Measurements from ENCODE around the gene MYL12B. TPM values are rescaled to one million over a fixed set of nuclear protein-coding genes. Genes with fewer than 3 reads are reported as not detected.

The MYL12B gene
- polyA plus RNA-seq, 1 experiment, result 787 TPM

DNA sequence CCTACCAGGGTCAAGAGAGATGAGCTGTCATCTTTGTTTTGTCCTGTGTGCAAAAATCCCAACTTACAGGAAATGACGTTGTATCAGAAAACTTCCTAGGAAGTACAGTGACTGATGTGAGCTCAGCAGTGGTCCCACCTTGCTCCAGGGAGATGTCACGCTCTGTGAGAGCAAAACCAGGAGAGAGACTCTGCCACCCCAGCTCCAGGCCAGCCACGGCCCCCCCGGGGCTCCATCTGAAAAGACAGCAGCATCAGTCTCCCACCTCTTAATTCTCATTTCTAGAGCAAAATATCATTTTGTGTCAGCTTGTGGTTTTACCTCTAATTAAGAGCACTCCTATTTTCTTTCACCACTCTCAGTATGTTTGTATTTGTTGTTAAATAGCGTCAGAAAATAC is 57.5 kb downstream of the MYL12B start:
- Histone ChIP-seq H3K27ac (ENCODE audit: low read depth, low read length) (no peak overlapping the region), H3K4me3 (ENCODE audit: low read depth, low read length) (no peak overlapping the region), H3K27me3 (ENCODE audit: control insufficient read depth, insufficient read depth, low read length) (no peaks in the 10 kb centered on the region), H3K9me3 (ENCODE audit: control insufficient read depth, insufficient read depth, low read length) (peaks cover 5% of the 10 kb centered on the region; the same call in 1 of the 2 replicates)
- TF ChIP-seq, protein P1, sequence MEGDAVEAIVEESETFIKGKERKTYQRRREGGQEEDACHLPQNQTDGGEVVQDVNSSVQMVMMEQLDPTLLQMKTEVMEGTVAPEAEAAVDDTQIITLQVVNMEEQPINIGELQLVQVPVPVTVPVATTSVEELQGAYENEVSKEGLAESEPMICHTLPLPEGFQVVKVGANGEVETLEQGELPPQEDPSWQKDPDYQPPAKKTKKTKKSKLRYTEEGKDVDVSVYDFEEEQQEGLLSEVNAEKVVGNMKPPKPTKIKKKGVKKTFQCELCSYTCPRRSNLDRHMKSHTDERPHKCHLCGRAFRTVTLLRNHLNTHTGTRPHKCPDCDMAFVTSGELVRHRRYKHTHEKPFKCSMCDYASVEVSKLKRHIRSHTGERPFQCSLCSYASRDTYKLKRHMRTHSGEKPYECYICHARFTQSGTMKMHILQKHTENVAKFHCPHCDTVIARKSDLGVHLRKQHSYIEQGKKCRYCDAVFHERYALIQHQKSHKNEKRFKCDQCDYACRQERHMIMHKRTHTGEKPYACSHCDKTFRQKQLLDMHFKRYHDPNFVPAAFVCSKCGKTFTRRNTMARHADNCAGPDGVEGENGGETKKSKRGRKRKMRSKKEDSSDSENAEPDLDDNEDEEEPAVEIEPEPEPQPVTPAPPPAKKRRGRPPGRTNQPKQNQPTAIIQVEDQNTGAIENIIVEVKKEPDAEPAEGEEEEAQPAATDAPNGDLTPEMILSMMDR (IDR thresholded peaks at IDR 0.05; ENCODE audit: low read depth, low read length), result no peak
- DNase-seq (ENCODE audit: low read depth, low spot score), result no peak
- POLR2A ChIA-PET, result no interaction called here
- CTCF ChIA-PET, result no interaction called here

DNA sequence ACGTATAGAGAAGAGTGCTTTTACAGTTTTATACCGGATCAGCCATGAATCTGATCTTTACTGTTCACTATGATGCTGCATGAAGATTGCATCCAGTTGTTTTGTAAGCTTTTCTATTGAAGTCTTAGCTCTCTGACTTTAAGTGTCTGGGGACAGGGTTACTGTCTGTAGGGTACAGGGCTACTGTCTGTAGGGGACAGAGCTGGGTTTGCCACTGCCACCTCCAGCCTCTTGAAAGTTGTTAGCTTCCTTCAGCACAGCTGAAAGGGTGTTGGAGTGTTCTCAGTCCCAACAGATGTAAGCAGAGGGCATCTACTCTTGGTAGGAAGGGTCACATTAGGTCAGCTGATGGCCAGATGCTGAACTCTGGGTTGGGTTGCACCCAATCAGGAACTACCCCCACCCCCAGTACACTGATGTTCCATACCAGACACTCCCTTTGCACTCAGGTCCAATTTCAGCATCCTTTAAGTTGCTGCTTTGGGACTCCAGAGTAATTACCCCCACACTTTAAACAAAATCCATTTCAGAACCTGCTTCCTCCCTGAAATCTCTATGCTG is 58.0 kb downstream of the MYL12B start:
- DNase-seq (ENCODE audit: low read depth, low spot score), result no peak
- Histone ChIP-seq H3K9me3 (ENCODE audit: control insufficient read depth, insufficient read depth, low read length) (peaks cover 5% of the 10 kb centered on the region; the same call in 1 of the 2 replicates), H3K27me3 (ENCODE audit: control insufficient read depth, insufficient read depth, low read length) (no peaks in the 10 kb centered on the region), H3K4me3 (ENCODE audit: low read depth, low read length) (no peak overlapping the region), H3K27ac (ENCODE audit: low read depth, low read length) (no peak overlapping the region)
- CTCF ChIA-PET, result no interaction called here
- TF ChIP-seq, protein P1 (IDR thresholded peaks at IDR 0.05; ENCODE audit: low read depth, low read length), result no peak
- POLR2A ChIA-PET, result no interaction called here

DNA sequence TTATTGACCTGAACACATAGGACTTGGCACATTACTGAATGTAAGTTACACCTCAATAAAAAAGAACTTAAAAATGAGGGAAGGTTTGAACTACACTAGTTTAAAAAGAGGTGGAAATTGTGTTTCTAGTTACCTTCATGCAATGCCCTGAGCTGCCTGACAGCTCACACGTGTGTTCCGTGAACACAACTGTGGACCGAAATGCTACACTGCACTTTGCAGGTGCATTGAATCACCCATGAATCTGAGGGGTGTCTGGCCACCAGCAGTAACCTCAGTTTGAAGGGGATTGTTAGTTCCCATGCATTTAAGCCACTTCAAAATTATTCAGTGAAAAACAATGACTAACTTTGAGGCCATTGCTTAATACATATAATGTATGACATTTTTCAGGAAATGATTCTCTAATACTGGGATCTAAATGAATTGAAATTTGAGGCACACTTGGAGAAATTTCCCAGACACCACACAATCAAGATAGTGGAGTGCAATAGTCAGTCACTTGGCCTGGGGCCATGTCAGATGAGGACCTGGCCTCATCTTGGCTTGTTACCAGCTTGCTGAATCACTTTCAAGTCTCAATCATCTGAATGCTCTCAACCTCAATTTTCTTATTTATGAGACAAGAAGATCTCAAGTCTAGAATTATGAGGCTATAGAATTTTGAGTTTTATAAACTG is 59.3 kb downstream of the MYL12B start:
- ChIA-PET CTCF (interaction anchor here (0.7 kb wide), 1 partner anchor 273 kb away, joined by 8 read pairs; no protein-coding TSS in a partner anchor), POLR2A (no interaction called here)

DNA sequence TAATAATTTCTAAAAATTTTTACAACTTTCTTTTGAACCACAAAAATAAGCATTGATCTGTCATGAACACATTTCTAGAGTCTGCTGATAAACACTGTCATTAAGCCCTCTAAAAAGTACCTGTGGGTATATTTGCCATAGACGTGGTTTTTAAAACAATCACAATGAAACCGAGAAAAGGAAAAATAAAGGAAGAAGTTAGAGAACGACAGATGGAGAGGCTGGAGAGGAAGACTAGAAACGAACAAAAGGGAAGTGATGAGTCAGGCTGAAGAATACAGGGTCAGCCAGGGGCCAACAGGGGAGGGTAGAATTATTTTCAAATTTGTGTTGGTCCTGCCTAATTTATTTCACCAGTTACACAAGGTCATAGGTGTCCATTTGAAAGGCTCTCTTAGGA is 62.0 kb downstream of the MYL12B start:
- H3K27me3 ChIP-seq (ENCODE audit: control insufficient read depth, insufficient read depth, low read length), result no peaks in the 10 kb centered on the region
- TF ChIP-seq, protein P1 (IDR thresholded peaks at IDR 0.05; ENCODE audit: low read depth, low read length), result no peak
- no peaks in the 10 kb centered on the region for H3K9me3 ChIP-seq (ENCODE audit: control insufficient read depth, insufficient read depth, low read length)
- no peak for DNase-seq (ENCODE audit: low read depth, low spot score)
- POLR2A ChIA-PET, result no interaction called here
- H3K27ac ChIP-seq (ENCODE audit: low read depth, low read length), result no peak overlapping the region
- CTCF ChIA-PET, result interaction anchor here (1.6 kb wide), 1 partner anchor 12 kb away, joined by 8 read pairs; no protein-coding TSS in a partner anchor
- H3K4me3 ChIP-seq (ENCODE audit: low read depth, low read length), result no peak overlapping the region

More for the DNA sequence above, 59.3 kb downstream of the MYL12B start:
- Histone ChIP-seq H3K27ac (ENCODE audit: low read depth, low read length) (no peak overlapping the region), H3K4me3 (ENCODE audit: low read depth, low read length) (no peak overlapping the region), H3K27me3 (ENCODE audit: control insufficient read depth, insufficient read depth, low read length) (no peaks in the 10 kb centered on the region), H3K9me3 (ENCODE audit: control insufficient read depth, insufficient read depth, low read length) (peaks cover 5% of the 10 kb centered on the region; the same call in 1 of the 2 replicates)
- no peak for DNase-seq (ENCODE audit: low read depth, low spot score)
- TF ChIP-seq, protein P1 (IDR thresholded peaks at IDR 0.05; ENCODE audit: low read depth, low read length), result no peak

Other genes starting within 250 kb of the MYL12B start
- gene LPIN2, start 249.0 kb upstream of the MYL12B start, polyA plus RNA-seq (2011; rRNA removed), result 41.9 and 46.7 TPM in 2 replicates
- gene MYOM1, start 42.2 kb upstream of the MYL12B start, polyA plus RNA-seq (2011; rRNA removed), result 0.02 and 0.04 TPM in 2 replicates
- gene MYL12A, start 14.3 kb upstream of the MYL12B start, polyA plus RNA-seq (2011; rRNA removed), result 645 and 751 TPM in 2 replicates
- 60.6 and 61.1 TPM in 2 replicates for gene TGIF1, start 188.0 kb downstream of the MYL12B start, polyA plus RNA-seq (2011; rRNA removed)

Measured in AG04450 (cell line).